Mononuclear cell (primary cell): ENCODE results near the gene SELENOH. TPM values are rescaled to one million over a fixed set of nuclear protein-coding genes. Genes with fewer than 3 reads are reported as not detected.
"Not testable (repeated sequence)": the region's sequence is repeated elsewhere in the genome, so short reads cannot be mapped to it uniquely, and the experiment has no call there.

Experiments
- H3K27me3 ChIP-seq: 2 replicates; pipeline ENCODE4 v1.6.0; 2011; ENCODE audit warnings: low read length, control low read depth; ENCODE audit not compliant: insufficient read depth
- H3K4me1 ChIP-seq: 2 replicates; pipeline ENCODE4 v1.5.1; 2011; ENCODE audit warnings: mild to moderate bottlenecking, low read length, control low read depth; ENCODE audit not compliant: insufficient read depth
- H3K4me3 ChIP-seq: 2 replicates; pipeline ENCODE4 v1.5.1; 2011; ENCODE audit warnings: mild to moderate bottlenecking, low read length, moderate library complexity
- H3K9me3 ChIP-seq: 2 replicates; pipeline ENCODE4 v1.5.1; 2011; ENCODE audit warnings: low read depth, mild to moderate bottlenecking, control low read depth, low read length
- total RNA-seq: library from RNA; depleted of rRNA; stranded (reverse); fragments of >200 nt; gene quantifications from one replicate; pipeline ENCODE4 v1.2.3, GENCODE V29; 2012

The SELENOH gene
- 58.0 TPM for total RNA-seq

- H3K27me3 ChIP-seq = no peaks in the 10 kb centered on the region
- H3K9me3 ChIP-seq = no peaks in the 10 kb centered on the region
Measured at GRCh38 chr11:57741132-57742086, at the start of gene SELENOH. TSS of gene SELENOH (plus strand) at chr11:57741491. CDS start at chr11:57741596, 105 bp downstream.

GRCh38 chr11:57698843-57699365 lies 42.4 kb upstream of the SELENOH start:
- no peaks in the 10 kb centered on the region for H3K4me1 ChIP-seq
- H3K9me3 ChIP-seq = no peaks in the 10 kb centered on the region
- no peak overlapping the region for H3K4me3 ChIP-seq
- H3K27me3 ChIP-seq = no peaks in the 10 kb centered on the region

More at GRCh38 chr11:57741132-57742086, at the start of gene SELENOH:
- peak within 1 kb of the TSS; percentile 89 for H3K4me3 ChIP-seq
- peaks cover 27% of the 10 kb centered on the region for H3K4me1 ChIP-seq

- Histone ChIP-seq H3K4me1 (no peaks in the 10 kb centered on the region), H3K9me3 (no peaks in the 10 kb centered on the region), H3K27me3 (no peaks in the 10 kb centered on the region), H3K4me3 (no peak overlapping the region)
Measured at GRCh38 chr11:57699813-57700212, 41.5 kb upstream of the SELENOH start.

- H3K9me3 ChIP-seq = no peaks in the 10 kb centered on the region
- H3K4me3 ChIP-seq = no peak overlapping the region
- H3K27me3 ChIP-seq = no peaks in the 10 kb centered on the region
- no peaks in the 10 kb centered on the region for H3K4me1 ChIP-seq
Measured at GRCh38 chr11:57700425-57700824, 40.9 kb upstream of the SELENOH start.

- H3K4me1 ChIP-seq = no peaks in the 10 kb centered on the region
- H3K9me3 ChIP-seq = no peaks in the 10 kb centered on the region
- no peaks in the 10 kb centered on the region for H3K27me3 ChIP-seq
- H3K4me3 ChIP-seq = no peak overlapping the region
Measured at GRCh38 chr11:57703341-57703740, 38.0 kb upstream of the SELENOH start.

GRCh38 chr11:57704932-57705331 lies 36.4 kb upstream of the SELENOH start:
- Histone ChIP-seq H3K4me1 (no peaks in the 10 kb centered on the region), H3K4me3 (no peak overlapping the region), H3K9me3 (no peaks in the 10 kb centered on the region), H3K27me3 (no peaks in the 10 kb centered on the region)

GRCh38 chr11:57705432-57705831 lies 35.9 kb upstream of the SELENOH start:
- not testable (repeated sequence) for H3K27me3 ChIP-seq, H3K4me1 ChIP-seq, H3K9me3 ChIP-seq, H3K4me3 ChIP-seq

- H3K27me3 ChIP-seq = no peaks in the 10 kb centered on the region
- H3K9me3 ChIP-seq = no peaks in the 10 kb centered on the region
- H3K4me1 ChIP-seq = peaks cover 34% of the 10 kb centered on the region
- H3K4me3 ChIP-seq = no peak overlapping the region
Measured at GRCh38 chr11:57709802-57710367, 31.4 kb upstream of the SELENOH start.

- Histone ChIP-seq H3K27me3 (no peaks in the 10 kb centered on the region), H3K4me1 (peaks cover 34% of the 10 kb centered on the region), H3K4me3 (peak within 1 kb of the TSS; percentile 77)
Measured at GRCh38 chr11:57711414-57712255, 29.7 kb upstream of the SELENOH start, which contains the start of gene MED19. TSS of gene MED19 (minus strand) at chr11:57712215. CDS start at chr11:57712179, 36 bp downstream.

GRCh38 chr11:57712256-57713150 lies 28.8 kb upstream of the SELENOH start, which contains the start of gene TMX2:
TSS of gene TMX2 (plus strand) at chr11:57712593. CDS start at chr11:57712619, 26 bp downstream.
- no peaks in the 10 kb centered on the region for H3K27me3 ChIP-seq
- H3K9me3 ChIP-seq = no peaks in the 10 kb centered on the region
- peaks cover 34% of the 10 kb centered on the region for H3K4me1 ChIP-seq
- H3K4me3 ChIP-seq = peak within 1 kb of the TSS; percentile 77

More at GRCh38 chr11:57711414-57712255, 29.7 kb upstream of the SELENOH start, which contains the start of gene MED19:
- no peaks in the 10 kb centered on the region for H3K9me3 ChIP-seq

- Histone ChIP-seq H3K27me3 (no peaks in the 10 kb centered on the region), H3K4me1 (peaks cover 34% of the 10 kb centered on the region), H3K4me3 (no peak overlapping the region), H3K9me3 (no peaks in the 10 kb centered on the region)
Measured at GRCh38 chr11:57713835-57714234, 27.5 kb upstream of the SELENOH start.

GRCh38 chr11:57716726-57717125 lies 24.6 kb upstream of the SELENOH start:
- not testable (repeated sequence) for H3K27me3 ChIP-seq, H3K4me3 ChIP-seq, H3K9me3 ChIP-seq
- H3K4me1 ChIP-seq = peaks cover 20% of the 10 kb centered on the region

GRCh38 chr11:57727185-57727584 lies 14.1 kb upstream of the SELENOH start:
- Histone ChIP-seq H3K4me3 (no peak overlapping the region), H3K4me1 (no peaks in the 10 kb centered on the region), H3K27me3 (no peaks in the 10 kb centered on the region), H3K9me3 (no peaks in the 10 kb centered on the region)

- H3K9me3 ChIP-seq = no peaks in the 10 kb centered on the region
- no peak overlapping the region for H3K4me3 ChIP-seq
- no peaks in the 10 kb centered on the region for H3K4me1 ChIP-seq
- no peaks in the 10 kb centered on the region for H3K27me3 ChIP-seq
Measured at GRCh38 chr11:57728829-57729228, 12.5 kb upstream of the SELENOH start.
